Testis (tissue), 3 donors: ENCODE results near the gene TIAM2. TPM values are rescaled to one million over a fixed set of nuclear protein-coding genes. Genes with fewer than 3 reads are reported as not detected.

ENCODE experiments used
- DNase-seq: peaks from one replicate; pipeline ENCODE4 v3.0.0-alpha.2; 2019
- H3K27ac ChIP-seq, 2 donors: fragments of 200-600 bp; sonication (generic); one replicate each; pipeline ENCODE4 v1.5.1; 2019
- H3K27me3 ChIP-seq: fragments of 200-600 bp; sonication (generic); one replicate; pipeline ENCODE4 v1.5.1; 2019
- H3K36me3 ChIP-seq: fragments of 200-600 bp; sonication (generic); one replicate; pipeline ENCODE4 v1.5.1; 2017; ENCODE audit warnings: low read depth; ENCODE audit errors: missing control alignments
- H3K4me1 ChIP-seq: fragments of 200-600 bp; sonication (generic); one replicate; pipeline ENCODE4 v1.5.1; 2019
- H3K4me3 ChIP-seq, 2 donors: fragments of 200-600 bp; sonication (generic); one replicate each; pipeline ENCODE4 v1.5.1; 2017 to 2019
- H3K9me3 ChIP-seq: fragments of 200-600 bp; sonication (generic); one replicate; pipeline ENCODE4 v1.5.1; 2017
- POLR2A ChIP-seq: fragments of 450-650 bp; IDR thresholded peaks from one replicate; pipeline ENCODE4 v1.6.1; 2017; ENCODE audit warnings: antibody characterized with exemption, mild to moderate bottlenecking, moderate library complexity
- WGBS, 2 donors: methylation state at CpG; one replicate each; pipeline ENCODE4 v1.1.5; 2018; 5-methylcytosine and 5-hydroxymethylcytosine counted together
- intact Hi-C: fragments of 100-400 bp; cut with DNase I; formaldehyde crosslinking; loops from one replicate; pipeline ENCODE4 v1.15.1; 2023; ENCODE audit warnings: low total_unique reads
- polyA plus RNA-seq: library from polyadenylated mRNA; stranded (reverse); fragments of 350-450 nt; fragmentation: Illumina TruSeq; extraction: RNeasy Lipid Tissue Mini Kit (QIAGEN cat#74804); gene quantifications from one replicate; pipeline ENCODE4 v1.2.3, GENCODE V29; 2014; ENCODE audit warnings: low read depth, low replicate concordance; ENCODE audit not compliant: insufficient read depth
- total RNA-seq, 2 donors: library from RNA; depleted of rRNA; stranded (reverse); fragments of >200 nt; gene quantifications; one replicate each; pipeline ENCODE4 v1.2.3, GENCODE V29; 2016
- TF ChIP-seq, protein P1 (sequence below), 3 experiments: fragments of 450-650 bp in 2 of 3; fragments of 200-600 bp in 1 of 3; sonication (generic) in 1 of 3; IDR thresholded peaks; one replicate each; pipeline ENCODE4 v1.5.1; 2016 to 2019; ENCODE audit warnings: antibody characterized with exemption in 3 of 3, mild to moderate bottlenecking in 2 of 3, moderate library complexity in 1 of 3

TIAM2 gene
- total and polyA plus RNA-seq, 3 donors from 2014 or later: 22.7 to 43.8 (median 38.0) TPM

DNA sequence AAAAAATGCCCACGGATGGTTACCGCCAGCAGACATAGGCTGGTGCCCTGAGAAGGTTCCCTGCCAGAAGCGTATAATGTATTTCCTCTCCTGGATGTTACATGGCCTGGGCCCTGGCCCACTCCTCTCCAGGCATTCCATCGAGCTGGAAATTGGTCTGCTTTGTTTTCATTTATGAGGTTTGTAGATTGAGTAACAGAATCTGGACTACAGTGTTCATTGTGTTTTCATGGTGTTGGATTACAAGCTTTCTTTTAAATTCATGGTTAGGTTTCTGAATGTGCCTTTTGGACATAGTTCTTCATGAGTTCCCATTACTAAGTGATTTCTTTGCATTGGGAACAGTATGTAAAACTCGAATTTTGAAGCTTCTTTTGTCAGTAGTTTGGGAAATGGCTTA is 6.4 kb downstream of the TIAM2 start:
- no peak overlapping the region for H3K27ac ChIP-seq
- intact Hi-C loops: no loop called here
- no peaks in the 10 kb centered on the region for H3K27me3 ChIP-seq
- H3K4me3 ChIP-seq: no peak overlapping the region
- 84% methylated on average over 5 of the region's 5 CpGs for WGBS, 2 donors
- no peak for DNase-seq
- no peaks in the 10 kb centered on the region for H3K9me3 ChIP-seq
- no peaks in the 10 kb centered on the region for H3K4me1 ChIP-seq
- TF ChIP-seq POLR2A: no peak
- TF ChIP-seq, protein P1, sequence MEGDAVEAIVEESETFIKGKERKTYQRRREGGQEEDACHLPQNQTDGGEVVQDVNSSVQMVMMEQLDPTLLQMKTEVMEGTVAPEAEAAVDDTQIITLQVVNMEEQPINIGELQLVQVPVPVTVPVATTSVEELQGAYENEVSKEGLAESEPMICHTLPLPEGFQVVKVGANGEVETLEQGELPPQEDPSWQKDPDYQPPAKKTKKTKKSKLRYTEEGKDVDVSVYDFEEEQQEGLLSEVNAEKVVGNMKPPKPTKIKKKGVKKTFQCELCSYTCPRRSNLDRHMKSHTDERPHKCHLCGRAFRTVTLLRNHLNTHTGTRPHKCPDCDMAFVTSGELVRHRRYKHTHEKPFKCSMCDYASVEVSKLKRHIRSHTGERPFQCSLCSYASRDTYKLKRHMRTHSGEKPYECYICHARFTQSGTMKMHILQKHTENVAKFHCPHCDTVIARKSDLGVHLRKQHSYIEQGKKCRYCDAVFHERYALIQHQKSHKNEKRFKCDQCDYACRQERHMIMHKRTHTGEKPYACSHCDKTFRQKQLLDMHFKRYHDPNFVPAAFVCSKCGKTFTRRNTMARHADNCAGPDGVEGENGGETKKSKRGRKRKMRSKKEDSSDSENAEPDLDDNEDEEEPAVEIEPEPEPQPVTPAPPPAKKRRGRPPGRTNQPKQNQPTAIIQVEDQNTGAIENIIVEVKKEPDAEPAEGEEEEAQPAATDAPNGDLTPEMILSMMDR (IDR thresholded peaks at IDR 0.05): no peak
- H3K36me3 ChIP-seq: no peaks in the 10 kb centered on the region

DNA sequence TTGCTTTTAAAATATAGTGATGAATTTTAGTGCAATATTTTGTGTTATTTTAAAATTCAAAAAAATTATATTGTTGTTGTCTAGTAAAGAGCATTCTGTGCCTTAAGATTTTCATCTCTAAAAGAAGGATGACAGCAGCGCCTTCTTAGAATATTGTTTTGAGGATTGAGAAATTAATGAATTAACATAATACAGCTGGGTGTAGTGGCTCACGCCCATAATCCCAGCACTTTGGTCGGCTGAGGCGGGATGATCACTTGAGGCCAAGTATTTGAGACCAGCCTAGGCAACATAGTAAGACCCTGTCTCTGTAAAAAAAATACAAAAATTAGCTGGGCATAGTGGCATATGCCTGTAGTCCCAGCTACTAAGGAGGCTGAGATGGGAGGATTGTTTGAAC is 6.8 kb downstream of the TIAM2 start:
- H3K4me1 ChIP-seq: no peaks in the 10 kb centered on the region
- intact Hi-C loops: no loop called here
- no peak overlapping the region for H3K4me3 ChIP-seq
- no peaks in the 10 kb centered on the region for H3K9me3 ChIP-seq
- no peak for TF ChIP-seq POLR2A
- TF ChIP-seq, protein P1 (IDR thresholded peaks at IDR 0.05): no peak
- no peak for DNase-seq
- H3K27me3 ChIP-seq: no peaks in the 10 kb centered on the region
- H3K36me3 ChIP-seq: no peaks in the 10 kb centered on the region
- no peak overlapping the region for H3K27ac ChIP-seq
- WGBS, 2 donors: 84 to 96% methylated on average over 4 of the region's 4 CpGs

DNA sequence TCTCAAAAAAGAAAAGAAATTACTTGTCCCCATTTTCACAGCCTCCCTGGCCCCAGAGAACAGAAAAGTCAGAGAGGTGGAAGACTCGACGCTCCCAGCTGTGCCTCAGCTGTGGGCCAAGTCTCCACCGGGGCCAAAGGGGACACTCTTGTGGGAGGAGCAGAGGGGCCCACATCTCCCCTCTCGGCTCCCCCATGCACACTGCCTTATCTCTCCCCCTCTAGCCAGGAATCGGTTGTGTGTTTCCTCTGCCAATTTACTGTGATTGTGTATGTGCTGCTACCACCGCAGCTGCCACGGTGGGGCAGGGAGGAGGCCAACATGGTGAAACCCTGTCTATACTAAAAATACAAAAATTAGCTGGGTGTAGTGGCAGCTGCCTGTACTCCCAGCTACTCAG is 8.4 kb downstream of the TIAM2 start:
- WGBS, 2 donors: 53 to 88% methylated on average over 6 to 7 of the region's 7 CpGs
- H3K9me3 ChIP-seq: no peaks in the 10 kb centered on the region
- no peak overlapping the region for H3K27ac ChIP-seq
- H3K4me1 ChIP-seq: no peaks in the 10 kb centered on the region
- H3K27me3 ChIP-seq: no peaks in the 10 kb centered on the region
- no peak for DNase-seq
- TF ChIP-seq, protein P1 (IDR thresholded peaks at IDR 0.05): no peak
- no peak for TF ChIP-seq POLR2A
- no peak overlapping the region for H3K4me3 ChIP-seq
- intact Hi-C loops: no loop called here
- H3K36me3 ChIP-seq: no peaks in the 10 kb centered on the region

DNA sequence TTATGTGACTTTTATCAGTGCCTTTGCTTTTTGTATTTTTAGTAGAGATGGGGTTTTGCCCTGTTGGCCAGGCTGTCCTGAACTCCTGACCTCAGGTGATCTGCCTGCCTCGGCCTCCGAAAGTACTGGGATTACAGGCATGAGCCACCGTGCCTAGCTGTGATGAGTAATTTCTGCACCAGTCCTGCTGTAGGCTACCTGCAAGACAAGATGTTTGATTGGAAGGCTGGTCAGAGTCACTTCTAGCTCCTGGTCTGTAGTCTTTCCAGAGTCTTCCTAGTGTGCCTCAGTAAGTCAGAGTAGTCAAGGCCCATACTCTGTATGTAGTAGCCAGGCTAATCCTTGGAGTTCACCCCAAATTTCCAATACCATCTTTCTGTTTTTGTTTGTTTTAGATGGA is 8.9 kb downstream of the TIAM2 start:
- 58 to 87% methylated on average over 3 of the region's 3 CpGs for WGBS, 2 donors
- no peak overlapping the region for H3K4me3 ChIP-seq
- H3K27ac ChIP-seq: no peak overlapping the region
- H3K4me1 ChIP-seq: no peaks in the 10 kb centered on the region
- intact Hi-C loops: no loop called here
- no peaks in the 10 kb centered on the region for H3K27me3 ChIP-seq
- H3K36me3 ChIP-seq: no peaks in the 10 kb centered on the region
- DNase-seq: no peak
- H3K9me3 ChIP-seq: no peaks in the 10 kb centered on the region
- no peak for TF ChIP-seq POLR2A
- TF ChIP-seq, protein P1 (IDR thresholded peaks at IDR 0.05): no peak

DNA sequence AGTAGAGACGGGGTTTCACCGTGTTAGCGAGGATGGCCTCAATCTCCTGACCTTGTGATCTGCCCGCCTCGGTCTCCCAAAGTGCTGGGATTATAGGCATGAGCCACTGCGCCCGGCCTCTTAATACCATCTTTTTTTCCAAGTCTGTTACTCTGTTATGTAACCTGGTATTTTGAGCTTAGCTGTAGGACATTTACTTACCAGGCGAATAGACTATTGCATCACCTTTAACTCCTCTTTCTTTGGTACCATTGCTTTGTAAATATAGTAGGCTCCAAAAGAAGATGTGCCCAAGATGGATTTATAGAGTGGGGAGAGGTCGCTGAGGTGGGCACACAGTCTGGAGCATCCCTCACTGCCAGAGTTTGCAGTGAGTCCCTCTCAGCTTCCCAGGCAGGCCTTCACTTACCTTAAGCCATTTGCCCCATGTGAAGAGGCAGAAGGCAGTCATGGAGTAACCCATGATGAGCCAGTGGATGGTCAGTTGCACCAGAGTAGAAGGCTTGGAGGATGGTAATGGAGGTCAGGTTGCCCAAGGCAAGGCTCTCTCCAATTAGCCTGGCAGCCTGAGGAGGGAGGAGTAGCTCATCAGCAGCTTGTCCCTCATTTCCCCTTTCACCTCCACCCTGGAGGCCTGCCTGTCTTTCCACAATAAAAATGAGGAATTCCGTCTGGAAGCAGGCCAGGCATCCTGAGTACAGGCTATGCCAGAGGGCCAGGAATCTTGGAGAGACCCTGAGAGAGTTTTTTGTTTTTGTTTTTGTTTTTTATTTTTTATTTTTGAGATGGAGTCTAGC is 9.7 kb downstream of the TIAM2 start:
- Histone ChIP-seq H3K27ac (no peak overlapping the region), H3K27me3 (no peaks in the 10 kb centered on the region), H3K36me3 (no peaks in the 10 kb centered on the region), H3K4me3 (no peak overlapping the region), H3K9me3 (no peaks in the 10 kb centered on the region), H3K4me1 (no peaks in the 10 kb centered on the region)
- TF ChIP-seq, protein P1 (IDR thresholded peaks at IDR 0.05): no peak
- TF ChIP-seq POLR2A: no peak
- intact Hi-C loops: no loop called here
- DNase-seq: no peak
- 95 to 96% methylated on average over 10 of the region's 10 CpGs for WGBS, 2 donors
